Astrocyte (in vitro differentiated cells and primary cell): ENCODE results near the gene ERF. TPM values are rescaled to one million over a fixed set of nuclear protein-coding genes. Genes with fewer than 3 reads are reported as not detected.

ENCODE experiments used
- DNase-seq: peaks from one replicate; pipeline ENCODE4 v3.0.0-alpha.2; 2010; ENCODE audit warnings: low read depth
- FAIRE-seq: peaks from 2 replicates; lab custom pipeline; 2011; peaks lifted over from hg19 to GRCh38; lab: Jason Lieb, UNC
- H2AFZ ChIP-seq: 2 replicates; pipeline ENCODE4 v1.6.0; 2012; ENCODE audit warnings: low read depth, low read length, inconsistent platforms
- H3K27ac ChIP-seq: 2 replicates; pipeline ENCODE4 v1.5.1; 2011; ENCODE audit warnings: low read depth, low read length, inconsistent platforms
- H3K27me3 ChIP-seq: 2 replicates; pipeline ENCODE4 v1.6.0; 2011; ENCODE audit warnings: low read length, inconsistent platforms; ENCODE audit not compliant: insufficient read depth
- H3K36me3 ChIP-seq: 2 replicates; pipeline ENCODE4 v1.5.1; 2011; ENCODE audit warnings: low read length, inconsistent platforms; ENCODE audit not compliant: insufficient read depth
- H3K4me1 ChIP-seq: 2 replicates; pipeline ENCODE4 v1.5.1; 2011; ENCODE audit warnings: low read length, inconsistent platforms; ENCODE audit not compliant: insufficient read depth
- H3K4me2 ChIP-seq: 2 replicates; pipeline ENCODE4 v1.6.0; 2012; ENCODE audit warnings: low read length, inconsistent platforms
- H3K4me3 ChIP-seq: 2 replicates; pipeline ENCODE4 v1.5.1; 2011; ENCODE audit warnings: low read depth, mild to moderate bottlenecking, low read length, inconsistent platforms; ENCODE audit not compliant: insufficient read depth
- H3K79me2 ChIP-seq: 2 replicates; pipeline ENCODE4 v1.6.0; 2012; ENCODE audit warnings: mild to moderate bottlenecking, low read length, inconsistent platforms; ENCODE audit not compliant: insufficient read depth
- H3K9ac ChIP-seq: 2 replicates; pipeline ENCODE4 v1.6.0; 2012; ENCODE audit warnings: mild to moderate bottlenecking, low read length, inconsistent platforms
- H3K9me3 ChIP-seq: 2 replicates; pipeline ENCODE4 v1.5.1; 2012; ENCODE audit warnings: low read depth, mild to moderate bottlenecking, low read length, inconsistent platforms; ENCODE audit not compliant: insufficient read depth
- H4K20me1 ChIP-seq: 2 replicates; pipeline ENCODE4 v1.6.0; 2012; ENCODE audit warnings: low read length, inconsistent platforms; ENCODE audit not compliant: insufficient read depth
- H3K27ac Mint-ChIP-seq: one replicate; pipeline ENCODE4 v1.8.0; 2021; ENCODE audit warnings: mild to moderate bottlenecking, mixed read lengths; ENCODE audit not compliant: unreplicated experiment
- H3K27me3 Mint-ChIP-seq: one replicate; pipeline ENCODE4 v1.8.0; 2021; ENCODE audit warnings: low read depth, mixed read lengths; ENCODE audit not compliant: unreplicated experiment
- H3K36me3 Mint-ChIP-seq: one replicate; pipeline ENCODE4 v1.8.0; 2021; ENCODE audit warnings: low read depth, mixed read lengths; ENCODE audit not compliant: unreplicated experiment
- H3K4me1 Mint-ChIP-seq: one replicate; pipeline ENCODE4 v1.8.0; 2021; ENCODE audit warnings: low read depth, mixed read lengths; ENCODE audit not compliant: unreplicated experiment
- H3K4me3 Mint-ChIP-seq: one replicate; pipeline ENCODE4 v1.8.0; 2021; ENCODE audit warnings: mild to moderate bottlenecking, moderate library complexity, mixed read lengths; ENCODE audit not compliant: unreplicated experiment
- H3K9me3 Mint-ChIP-seq: one replicate; pipeline ENCODE4 v1.8.0; 2021; ENCODE audit warnings: mild to moderate bottlenecking, mixed read lengths; ENCODE audit not compliant: unreplicated experiment
- EZH2 ChIP-seq: IDR thresholded peaks from 2 replicates; pipeline ENCODE4 v1.6.1; 2012; ENCODE audit warnings: mild to moderate bottlenecking, low read length, inconsistent platforms; ENCODE audit not compliant: insufficient read depth
- total RNA-seq: library from RNA; stranded (reverse); gene quantifications from 2 replicates; pipeline ENCODE4 v1.2.1, GENCODE V29; 2021
- TF ChIP-seq, protein P1 (sequence below): IDR thresholded peaks from 2 replicates; pipeline ENCODE4 v1.5.1; 2011; ENCODE audit warnings: low read depth, mild to moderate bottlenecking, inconsistent platforms, low read length, moderate library complexity; ENCODE audit not compliant: insufficient read depth

The ERF gene
- total RNA-seq, 1 donor from 2014 or later, result 108 TPM

DNA sequence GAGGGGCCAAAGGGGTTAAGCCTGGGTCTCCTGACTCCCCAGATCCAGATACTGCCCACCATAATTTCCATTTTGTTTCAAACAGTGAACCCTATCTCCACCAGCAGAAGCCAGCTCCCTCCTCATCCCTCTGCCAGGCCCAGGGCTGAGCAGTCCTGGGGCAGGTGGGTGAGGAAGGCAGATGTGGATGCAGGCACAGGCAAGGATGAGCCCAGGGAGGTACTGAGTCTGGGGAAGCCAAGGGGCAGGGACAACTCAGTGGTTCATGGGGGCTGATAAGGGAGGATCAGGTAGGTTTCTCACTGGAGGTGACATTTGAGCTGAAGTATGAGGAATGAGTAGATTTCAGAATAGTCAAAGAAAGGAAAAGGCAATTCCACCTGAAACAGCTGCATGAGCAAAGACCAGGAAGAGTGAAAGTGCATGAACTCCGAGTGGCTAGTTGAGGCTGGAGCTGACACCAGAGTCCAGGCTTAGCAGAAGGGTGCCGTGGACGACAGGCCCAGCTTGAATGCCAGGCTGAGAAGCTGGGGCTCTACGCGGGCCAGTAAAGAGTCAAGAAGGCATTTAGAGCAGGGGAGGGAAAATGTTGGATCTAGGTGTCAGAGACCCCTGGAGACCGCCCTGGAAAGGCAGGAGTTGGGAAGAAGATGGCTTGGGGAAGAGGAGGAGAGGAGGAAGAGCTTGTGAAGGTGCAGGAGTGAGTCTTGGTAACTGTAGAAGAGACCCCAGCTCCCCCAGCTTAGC is 24.4 kb upstream of the ERF start:
- H3K4me3 ChIP-seq, result peak overlapping the region; percentile 76
- TF ChIP-seq, protein P1, sequence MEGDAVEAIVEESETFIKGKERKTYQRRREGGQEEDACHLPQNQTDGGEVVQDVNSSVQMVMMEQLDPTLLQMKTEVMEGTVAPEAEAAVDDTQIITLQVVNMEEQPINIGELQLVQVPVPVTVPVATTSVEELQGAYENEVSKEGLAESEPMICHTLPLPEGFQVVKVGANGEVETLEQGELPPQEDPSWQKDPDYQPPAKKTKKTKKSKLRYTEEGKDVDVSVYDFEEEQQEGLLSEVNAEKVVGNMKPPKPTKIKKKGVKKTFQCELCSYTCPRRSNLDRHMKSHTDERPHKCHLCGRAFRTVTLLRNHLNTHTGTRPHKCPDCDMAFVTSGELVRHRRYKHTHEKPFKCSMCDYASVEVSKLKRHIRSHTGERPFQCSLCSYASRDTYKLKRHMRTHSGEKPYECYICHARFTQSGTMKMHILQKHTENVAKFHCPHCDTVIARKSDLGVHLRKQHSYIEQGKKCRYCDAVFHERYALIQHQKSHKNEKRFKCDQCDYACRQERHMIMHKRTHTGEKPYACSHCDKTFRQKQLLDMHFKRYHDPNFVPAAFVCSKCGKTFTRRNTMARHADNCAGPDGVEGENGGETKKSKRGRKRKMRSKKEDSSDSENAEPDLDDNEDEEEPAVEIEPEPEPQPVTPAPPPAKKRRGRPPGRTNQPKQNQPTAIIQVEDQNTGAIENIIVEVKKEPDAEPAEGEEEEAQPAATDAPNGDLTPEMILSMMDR, result no peak
- TF ChIP-seq EZH2, result no peak
- no peaks in the 10 kb centered on the region for H3K9me3 Mint-ChIP-seq
- peaks cover 13% of the 10 kb centered on the region for H3K36me3 Mint-ChIP-seq
- H3K9me3 ChIP-seq, result no peaks in the 10 kb centered on the region
- H3K27ac Mint-ChIP-seq, result peak overlapping the region; percentile 83
- H3K4me3 Mint-ChIP-seq, result peak overlapping the region; percentile 88
- H4K20me1 ChIP-seq, result peaks cover 59% of the 10 kb centered on the region
- H3K9ac ChIP-seq, result peak overlapping the region; percentile 82
- peaks cover 69% of the 10 kb centered on the region for H3K79me2 ChIP-seq
- H3K4me1 ChIP-seq, result peaks cover 62% of the 10 kb centered on the region
- peaks cover 6% of the 10 kb centered on the region for H3K36me3 ChIP-seq
- no peak for FAIRE-seq
- H3K27me3 Mint-ChIP-seq, result no peaks in the 10 kb centered on the region
- peak overlapping the region; percentile 84 for H3K27ac ChIP-seq
- DNase-seq, result no peak
- H3K4me2 ChIP-seq, result peak overlapping the region; percentile 94
- peaks cover 46% of the 10 kb centered on the region for H3K4me1 Mint-ChIP-seq
- H2AFZ ChIP-seq, result no peak overlapping the region
- H3K27me3 ChIP-seq, result no peaks in the 10 kb centered on the region

DNA sequence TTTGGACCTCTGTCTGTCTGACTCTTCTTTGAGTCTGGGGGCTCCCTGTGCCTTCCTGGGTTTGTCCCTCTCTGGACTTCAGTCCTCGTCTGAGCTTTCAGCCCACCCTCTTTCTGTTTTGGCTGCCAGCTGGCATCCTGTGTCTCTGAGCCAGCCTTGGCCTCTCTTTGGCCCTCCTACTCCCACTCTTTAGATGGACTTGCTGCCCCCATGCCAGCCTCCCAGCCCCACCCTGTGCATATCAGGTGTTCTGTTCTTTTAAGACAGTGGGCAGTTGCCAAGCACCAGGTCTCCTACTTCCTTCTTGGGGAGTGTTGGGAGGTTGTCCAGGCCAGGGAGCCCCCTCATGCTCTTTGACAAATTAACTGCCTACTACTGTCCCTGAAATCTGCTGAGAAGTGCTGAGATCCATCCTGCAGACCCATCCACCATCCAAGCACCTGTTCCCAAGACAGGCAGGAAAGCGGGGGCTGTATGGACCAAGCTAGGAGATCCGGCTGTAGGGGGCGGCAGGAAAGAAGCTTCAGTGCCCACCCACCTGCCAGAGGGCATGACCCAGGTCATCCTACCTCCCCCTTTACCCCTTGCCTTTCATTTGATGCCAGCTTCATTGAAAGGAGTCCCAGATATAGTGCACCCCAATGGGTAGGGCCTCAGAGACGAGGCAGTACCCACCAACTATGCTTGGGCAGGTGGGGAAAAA is 23.7 kb upstream of the ERF start:
- H4K20me1 ChIP-seq, result peaks cover 63% of the 10 kb centered on the region
- DNase-seq (no peak), FAIRE-seq (no peak)
- no peaks in the 10 kb centered on the region for H3K9me3 Mint-ChIP-seq
- H2AFZ ChIP-seq, result no peak overlapping the region
- TF ChIP-seq, protein P1, result no peak
- TF ChIP-seq EZH2, result no peak
- no peak overlapping the region for H3K27ac ChIP-seq
- no peaks in the 10 kb centered on the region for H3K9me3 ChIP-seq
- peak overlapping the region; percentile 94 for H3K4me2 ChIP-seq
- no peaks in the 10 kb centered on the region for H3K27me3 Mint-ChIP-seq
- H3K36me3 Mint-ChIP-seq, result peaks cover 13% of the 10 kb centered on the region
- H3K4me3 Mint-ChIP-seq, result peak overlapping the region; percentile 88
- H3K9ac ChIP-seq, result peak overlapping the region; percentile 82
- H3K36me3 ChIP-seq, result peaks cover 6% of the 10 kb centered on the region
- H3K4me1 ChIP-seq, result peaks cover 62% of the 10 kb centered on the region
- H3K27me3 ChIP-seq, result no peaks in the 10 kb centered on the region
- H3K27ac Mint-ChIP-seq, result peak overlapping the region; percentile 83
- H3K79me2 ChIP-seq, result peaks cover 76% of the 10 kb centered on the region
- H3K4me1 Mint-ChIP-seq, result peaks cover 46% of the 10 kb centered on the region
- no peak overlapping the region for H3K4me3 ChIP-seq
